ENCODE measurements around the gene DDTL.
"Not testable (repeated sequence)": the region's sequence is repeated elsewhere in the genome, so short reads cannot be mapped to it uniquely, and the experiment has no call there.

DDTL gene

DNA sequence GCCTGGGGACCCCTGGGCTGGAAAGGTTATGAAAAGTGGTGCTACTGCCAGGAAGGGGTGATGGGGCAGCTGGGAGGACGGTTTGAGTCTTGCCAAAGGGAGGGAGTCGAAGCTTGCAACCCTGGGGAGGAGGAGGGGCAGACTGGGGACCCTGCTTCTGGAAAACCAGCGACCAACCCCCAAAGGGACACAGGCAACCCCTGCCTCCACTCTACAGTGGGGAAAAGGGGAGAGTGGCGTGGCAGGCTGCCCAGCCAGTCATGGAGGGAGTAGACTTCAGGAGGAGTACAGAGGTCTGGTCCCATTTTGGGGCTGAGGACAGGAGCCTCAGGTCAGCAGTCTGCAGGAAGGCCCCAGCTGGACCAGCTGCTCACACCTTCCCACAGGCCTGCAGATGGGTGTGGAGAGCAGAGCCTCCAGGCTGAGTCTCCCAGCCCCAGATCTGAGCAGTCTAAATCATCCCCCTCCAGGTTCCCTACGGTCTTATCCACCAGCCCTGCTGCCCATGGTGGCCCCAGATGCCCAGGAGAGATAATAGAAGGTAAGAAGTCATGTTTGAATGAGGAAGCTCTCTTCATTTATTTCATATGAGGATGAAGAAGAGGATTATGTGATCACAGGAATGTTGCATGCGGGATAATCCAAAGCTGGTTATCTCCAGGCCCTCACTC, 4.3 kb downstream of the DDTL start:
- no peak for DNase-seq

DNA sequence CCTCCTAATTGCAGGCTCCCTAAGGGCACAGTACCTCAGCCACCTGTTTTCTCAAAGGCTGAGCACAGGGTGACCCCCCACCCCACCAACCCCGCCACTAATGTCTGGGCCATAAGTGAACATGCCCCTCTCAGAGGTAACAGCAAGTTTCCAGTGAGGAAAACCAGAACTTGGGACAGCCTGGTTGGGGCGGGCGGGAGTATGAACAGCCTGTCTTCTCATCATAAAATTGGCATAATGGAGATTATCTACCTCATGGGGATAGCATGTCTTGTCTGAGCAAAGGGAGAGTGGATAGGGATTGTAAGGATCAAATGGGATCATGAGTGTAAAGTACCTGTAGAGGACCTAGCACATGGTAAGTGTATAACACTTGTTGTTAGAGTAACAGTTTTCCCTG, 5.2 kb downstream of the DDTL start:
- not testable (repeated sequence) for DNase-seq

DNA sequence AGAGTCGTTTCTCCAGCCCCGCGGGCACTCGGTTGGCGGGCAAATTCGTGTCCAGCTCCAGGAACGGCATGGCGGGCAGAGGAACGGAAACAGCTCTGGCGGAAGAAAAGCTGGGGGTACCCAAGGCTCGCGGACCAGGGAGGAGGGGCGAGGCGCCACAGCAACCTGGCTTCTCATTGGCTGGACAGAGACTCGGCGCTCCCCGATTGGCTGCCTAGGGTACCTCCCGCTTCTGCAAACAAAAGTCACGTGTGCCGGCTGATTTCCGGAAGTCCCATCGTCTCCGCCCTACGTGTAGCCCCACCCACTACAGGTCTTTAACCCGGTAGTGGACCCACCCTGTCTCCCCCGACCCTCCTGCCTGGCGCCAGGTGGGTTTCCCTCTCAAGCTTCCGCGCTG, 7.7 kb downstream of the DDTL start, which contains the start of gene DDT:
Gene DDT, minus strand, starts transcription at position 97 of the 400 bp plus-strand sequence. Its CDS starts 27 bp downstream, at position 70.
- not testable (repeated sequence) for DNase-seq

DNA sequence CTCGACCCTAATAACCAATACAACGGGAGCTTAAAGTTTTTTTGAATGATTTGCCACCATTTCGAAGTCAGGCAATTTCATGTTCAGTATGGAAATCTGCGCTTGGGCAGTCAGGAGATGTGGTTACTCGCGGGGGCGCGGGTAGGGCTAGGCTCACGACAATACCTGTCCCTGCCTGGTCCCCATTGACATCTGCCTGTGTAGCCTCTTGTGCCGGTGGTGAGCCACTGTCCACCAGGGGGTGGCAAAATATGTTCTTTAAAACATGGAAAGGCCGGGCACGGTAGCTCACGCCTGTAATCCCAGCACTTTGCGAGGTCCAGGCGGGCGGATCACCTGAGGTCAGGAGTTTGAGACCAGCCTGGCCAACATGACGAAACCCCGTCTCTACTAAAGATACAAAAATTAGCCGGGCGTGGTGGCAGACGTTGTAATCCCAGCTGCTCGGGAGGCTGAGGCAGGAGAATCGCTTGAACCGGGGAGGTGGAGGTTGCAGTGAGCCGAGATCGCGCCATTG, 8.2 kb downstream of the DDTL start:
- not testable (repeated sequence) for DNase-seq

DNA sequence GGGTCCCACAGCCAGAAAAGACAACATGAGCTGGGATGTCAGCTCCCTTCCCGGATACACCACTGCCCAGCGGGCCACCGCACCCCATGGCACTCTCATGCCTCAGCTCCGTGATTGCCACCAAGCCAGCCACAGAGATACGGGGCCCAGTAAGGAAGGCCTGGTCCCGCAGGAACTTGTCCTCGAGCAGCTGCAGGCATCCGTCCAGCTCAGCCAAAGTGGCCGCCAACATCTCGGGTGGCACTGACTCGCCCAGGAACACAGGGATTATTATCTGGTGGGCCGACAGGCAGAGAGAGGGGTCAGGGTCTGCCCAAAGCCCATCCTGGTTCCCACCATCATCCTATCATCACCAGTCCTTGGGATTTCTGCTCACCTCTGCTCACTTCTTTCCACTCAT, 10.6 kb downstream of the DDTL start:
- DNase-seq: not testable (repeated sequence)

GRCh38 chr22:23979557-23980240, 13.0 kb downstream of the DDTL start, which contains the start of gene GSTT2:
Gene GSTT2, plus strand, starts transcription at chr22:23980134.
- not testable (repeated sequence) for DNase-seq

DNA sequence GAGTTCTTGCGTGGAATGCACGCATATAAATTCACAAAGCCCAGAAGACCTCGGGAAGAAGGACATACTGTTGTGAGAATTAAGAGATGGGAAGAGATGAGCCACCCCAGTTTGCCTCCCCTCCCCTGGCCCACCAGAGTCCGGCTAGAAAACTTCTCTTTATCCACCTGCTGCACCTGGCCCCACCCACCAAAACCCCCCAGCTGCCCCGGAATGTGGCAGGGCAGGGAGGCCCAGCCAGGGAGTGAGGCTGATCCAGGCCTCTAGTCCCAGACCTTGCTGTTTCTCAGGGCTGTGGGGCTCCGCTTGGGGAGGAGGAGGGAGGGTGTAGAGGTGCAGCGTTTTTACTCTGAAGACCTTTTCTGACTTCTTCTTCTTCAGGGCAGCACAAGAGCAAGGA, 13.9 kb downstream of the DDTL start:
- not testable (repeated sequence) for DNase-seq

DNA sequence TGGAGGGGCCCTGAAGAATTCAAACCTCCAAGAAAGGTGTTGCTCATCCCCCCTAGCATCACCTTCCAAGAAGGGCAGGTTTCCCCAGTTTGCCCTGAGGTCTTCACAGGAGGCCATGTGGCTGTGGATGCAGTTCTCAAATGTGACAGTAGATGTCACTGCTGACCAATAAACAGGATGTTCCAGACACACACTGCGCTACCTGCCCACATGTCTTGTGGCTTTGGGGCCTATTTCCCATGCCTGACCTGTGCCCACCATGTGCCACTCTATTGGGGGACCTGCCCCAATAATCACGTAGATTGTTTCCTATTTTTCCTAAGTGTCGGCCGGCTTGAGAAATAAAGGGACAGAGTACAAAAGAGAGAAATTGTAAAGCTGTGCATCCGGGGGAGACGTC, 17.7 kb downstream of the DDTL start:
- DNase-seq: peak; percentile 8

DNA sequence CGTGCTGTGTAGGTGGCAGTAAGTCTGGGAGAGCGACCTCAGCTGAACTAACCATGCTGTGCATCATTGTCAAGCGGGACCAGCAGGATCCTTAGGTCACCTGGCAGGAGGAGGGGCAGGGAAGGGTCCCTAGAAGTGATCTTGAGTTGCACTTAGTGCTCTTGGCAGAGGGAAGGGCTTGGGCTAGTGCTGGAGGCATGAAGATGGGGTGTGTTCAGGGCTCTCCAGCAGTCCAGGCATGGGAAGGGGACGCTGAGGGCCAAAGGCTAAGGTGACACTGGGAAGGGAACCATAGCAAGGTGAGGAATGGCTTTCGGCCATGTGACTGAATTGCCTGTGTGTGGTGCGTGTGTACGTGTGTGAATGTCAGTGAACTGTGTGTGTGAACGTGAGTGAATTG, 19.4 kb downstream of the DDTL start:
- DNase-seq: not testable (repeated sequence)

GRCh38 chr22:23986538-23987178, 20.0 kb downstream of the DDTL start:
- DNase-seq: not testable (repeated sequence)

GRCh38 chr22:23989583-23990244, 23.0 kb downstream of the DDTL start:
- not testable (repeated sequence) for DNase-seq

DNA sequence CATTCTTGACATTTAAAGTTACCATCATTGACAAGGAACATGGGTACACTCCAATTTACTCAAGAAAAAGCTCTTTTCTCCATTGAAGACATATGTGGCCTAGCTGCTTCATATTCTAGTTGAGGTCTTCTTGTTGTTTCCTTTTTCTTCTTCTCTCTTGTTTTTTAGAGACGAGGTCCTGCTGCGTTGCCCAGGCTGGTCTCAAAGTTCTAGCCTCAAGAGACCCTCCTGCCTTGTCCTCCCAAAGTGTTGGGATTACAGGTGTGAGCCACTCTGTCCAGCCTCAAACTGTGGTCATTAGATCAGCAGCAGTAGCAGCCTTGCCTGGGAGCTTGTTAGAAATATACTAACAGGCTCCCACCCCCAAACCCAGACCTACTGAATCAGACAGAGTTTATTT, 26.4 kb downstream of the DDTL start:
- DNase-seq: not testable (repeated sequence)

- DNase-seq: not testable (repeated sequence)
Measured at GRCh38 chr22:23993581-23994177, 27.0 kb downstream of the DDTL start.

DNA sequence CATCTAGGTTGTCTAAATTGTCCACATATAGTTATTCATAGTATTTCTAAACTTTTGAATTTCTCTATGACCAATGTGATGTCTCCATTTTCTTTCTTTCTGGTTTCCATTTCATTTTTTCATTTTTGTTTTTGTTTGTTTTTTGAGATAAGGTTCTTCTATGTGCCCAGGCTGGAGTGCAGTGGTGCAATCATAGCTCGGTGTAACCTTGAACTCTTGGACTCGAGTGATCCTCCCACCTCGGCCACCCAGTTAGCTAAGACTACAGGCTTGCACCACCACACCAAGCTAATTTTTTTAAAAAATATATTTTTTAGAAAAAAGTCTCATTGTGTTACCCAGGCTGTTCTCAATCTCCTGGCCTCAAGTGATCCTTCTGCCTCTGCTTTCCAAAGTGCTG, 30.4 kb downstream of the DDTL start:
- no peak for DNase-seq

- DNase-seq: not testable (repeated sequence)
Measured at GRCh38 chr22:23999779-24000178, 33.1 kb downstream of the DDTL start.

- no peak for DNase-seq
Measured at GRCh38 chr22:24001314-24001713, 34.6 kb downstream of the DDTL start.

GRCh38 chr22:24002272-24002671, 35.6 kb downstream of the DDTL start:
- DNase-seq: no peak

DNA sequence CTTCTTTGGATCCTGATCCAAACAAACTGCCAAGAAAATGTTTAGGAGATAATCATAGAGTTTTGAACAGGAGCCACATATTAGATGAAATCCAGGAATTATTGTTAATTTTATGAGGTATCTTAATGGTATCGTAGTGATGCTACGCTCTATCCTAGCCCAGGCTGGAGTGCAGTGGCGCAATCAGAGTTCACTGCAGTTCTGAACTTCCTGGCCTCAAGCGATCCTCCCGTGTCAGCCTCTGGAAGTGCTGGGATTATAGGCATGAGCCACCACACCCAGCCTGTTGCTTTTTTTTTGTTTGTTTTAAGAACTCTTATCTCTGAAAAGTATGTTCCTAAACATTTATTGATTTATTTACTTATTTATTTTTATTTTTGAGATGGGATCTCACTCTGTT, 36.2 kb downstream of the DDTL start:
- DNase-seq: no peak

GRCh38 chr22:24003887-24004286, 37.2 kb downstream of the DDTL start:
- no peak for DNase-seq

DNA sequence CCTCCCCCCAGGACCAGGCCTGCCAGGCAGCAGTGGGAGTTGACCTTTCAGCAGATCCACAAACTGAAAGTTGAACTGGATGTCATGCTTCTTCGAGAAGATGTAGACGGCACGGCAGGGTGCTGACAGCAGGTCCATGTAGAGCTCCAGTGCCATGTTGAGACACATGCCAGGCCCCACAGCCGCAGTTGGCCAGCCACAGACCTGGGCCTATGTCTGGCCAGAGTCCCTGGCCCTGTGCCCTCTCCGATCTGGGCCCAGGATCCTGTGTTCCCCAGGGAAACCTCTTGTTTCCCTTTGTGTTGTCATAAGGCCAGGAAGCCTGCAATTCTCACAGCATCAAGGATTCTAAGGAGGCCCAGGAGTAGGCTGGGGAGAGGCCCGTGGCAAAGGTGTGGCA, 38.5 kb downstream of the DDTL start, which contains the start of gene GSTT4:
Gene GSTT4, minus strand, starts transcription at position 253 of the 400 bp plus-strand sequence. Its CDS starts 97 bp downstream, at position 156.
- DNase-seq: no peak

DNA sequence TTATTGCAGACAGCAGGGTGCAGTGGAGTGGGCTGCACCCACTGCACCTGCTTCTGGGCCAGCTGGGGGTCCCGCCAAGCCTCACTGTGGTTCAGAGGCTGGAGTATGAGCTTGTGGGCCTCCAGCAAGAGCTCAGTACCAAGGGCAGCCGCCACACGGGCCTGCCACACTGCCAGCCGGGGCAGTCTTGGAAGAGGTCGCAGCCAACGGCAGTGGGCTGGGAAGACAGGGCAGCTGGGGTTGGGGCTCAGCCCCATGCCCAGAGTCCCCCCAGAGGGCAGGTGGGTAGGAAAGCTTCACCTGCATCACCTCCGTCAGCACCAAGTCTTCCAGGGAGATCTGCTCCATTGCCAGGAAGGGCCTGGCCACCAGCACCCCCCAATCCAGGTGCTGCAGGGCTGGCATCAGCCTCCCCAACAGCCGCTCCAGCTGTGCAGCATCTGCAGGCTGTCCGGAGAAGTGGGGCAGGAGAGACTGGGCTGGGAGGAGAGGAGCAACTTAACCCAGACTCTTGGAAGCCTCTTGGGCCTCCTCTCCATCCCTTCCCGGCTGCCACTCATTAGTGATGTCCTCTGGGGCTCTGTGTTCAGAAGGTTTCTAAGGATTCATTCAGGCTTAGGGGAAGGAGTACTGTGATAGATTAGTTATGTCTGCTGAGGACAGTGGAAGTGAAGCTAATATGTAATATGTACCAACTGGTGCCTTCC, 39.7 kb downstream of the DDTL start:
- no peak for DNase-seq

DNA sequence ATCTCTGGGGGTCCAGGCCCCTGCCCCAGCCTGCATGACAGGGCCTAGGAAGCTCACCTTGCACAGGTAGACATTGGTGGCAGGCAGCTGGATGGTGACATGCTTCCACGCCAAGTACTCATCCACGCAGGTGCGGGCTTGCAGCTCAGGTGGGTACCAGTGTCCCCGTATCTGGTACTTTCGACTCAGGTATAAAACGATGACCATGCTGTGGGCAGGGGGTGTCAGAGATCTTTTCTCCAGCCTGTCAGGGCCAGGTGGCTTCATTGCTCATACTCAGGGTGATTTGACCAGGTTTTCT, 40.2 kb downstream of the DDTL start:
- no peak for DNase-seq
